KOPT-K1 (cell line): ENCODE data around the gene CDC16.

Experiments used
- H3K27ac ChIP-seq: fragments of 200-600 bp; sonication (generic); 2 replicates; pipeline ENCODE4 v1.5.1; 2016; ENCODE audit warnings: antibody characterized with exemption, mild to moderate bottlenecking, low read depth, low read length; ENCODE audit not compliant: poor library complexity, severe bottlenecking
- H3K36me3 ChIP-seq: fragments of 200-600 bp; sonication (generic); 2 replicates; pipeline ENCODE4 v1.5.1; 2017; ENCODE audit warnings: antibody characterized with exemption, mild to moderate bottlenecking, low read length, moderate library complexity; ENCODE audit not compliant: insufficient read depth
- H3K9me3 ChIP-seq: fragments of 200-600 bp; sonication (generic); 2 replicates; pipeline ENCODE4 v1.5.1; 2017; ENCODE audit warnings: antibody characterized with exemption, low read length, mild to moderate bottlenecking; ENCODE audit not compliant: insufficient read depth, poor library complexity, severe bottlenecking

Gene CDC16

DNA sequence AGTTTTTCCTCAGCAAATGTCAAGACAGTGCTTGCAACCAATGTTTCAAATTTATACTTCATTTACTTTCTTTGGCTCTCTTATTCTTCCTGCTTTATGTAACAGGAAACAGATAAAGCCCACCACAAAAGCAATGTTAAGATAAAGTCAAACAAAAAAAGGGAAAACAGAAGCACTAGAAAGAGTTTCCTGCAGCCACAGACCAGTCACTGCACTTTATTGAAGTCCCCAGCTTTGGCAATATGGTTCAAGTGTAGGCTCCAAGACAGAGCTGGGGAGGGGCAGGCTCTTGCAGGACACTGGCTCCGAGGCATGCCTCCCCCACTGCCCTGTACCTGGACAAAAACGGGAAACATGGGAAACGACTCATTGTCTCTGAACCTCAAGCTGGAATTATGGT is 15.3 kb upstream of the CDC16 start:
- no peaks in the 10 kb centered on the region for H3K36me3 ChIP-seq
- no peaks in the 10 kb centered on the region for H3K9me3 ChIP-seq
- H3K27ac ChIP-seq, result no peak overlapping the region

DNA sequence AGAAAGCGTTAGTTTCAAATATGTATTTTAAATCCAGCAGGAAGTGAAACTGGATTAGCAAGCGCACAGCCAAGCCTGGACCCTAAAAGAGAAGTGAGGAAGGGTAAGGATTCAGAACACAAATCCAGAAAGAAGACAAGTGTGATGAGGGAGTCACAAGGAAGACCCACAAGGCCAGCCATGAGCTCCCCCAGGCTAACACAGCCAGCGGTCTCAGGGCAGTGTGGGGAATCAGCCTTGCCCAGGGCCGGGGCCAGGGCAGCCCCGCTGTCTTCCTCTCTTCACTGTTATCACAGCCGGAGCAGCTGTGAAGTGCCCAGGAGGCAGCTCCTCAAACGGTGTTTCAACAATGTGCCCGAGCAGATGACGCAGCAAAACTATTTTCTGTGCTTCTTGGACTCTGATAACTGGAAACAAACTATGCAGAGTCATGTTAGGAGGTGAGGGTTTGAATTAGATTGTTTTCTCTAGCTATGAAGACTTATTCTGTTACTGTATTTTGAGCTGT is 12.2 kb upstream of the CDC16 start:
- Histone ChIP-seq H3K27ac (no peak overlapping the region), H3K9me3 (no peaks in the 10 kb centered on the region), H3K36me3 (no peaks in the 10 kb centered on the region)

DNA sequence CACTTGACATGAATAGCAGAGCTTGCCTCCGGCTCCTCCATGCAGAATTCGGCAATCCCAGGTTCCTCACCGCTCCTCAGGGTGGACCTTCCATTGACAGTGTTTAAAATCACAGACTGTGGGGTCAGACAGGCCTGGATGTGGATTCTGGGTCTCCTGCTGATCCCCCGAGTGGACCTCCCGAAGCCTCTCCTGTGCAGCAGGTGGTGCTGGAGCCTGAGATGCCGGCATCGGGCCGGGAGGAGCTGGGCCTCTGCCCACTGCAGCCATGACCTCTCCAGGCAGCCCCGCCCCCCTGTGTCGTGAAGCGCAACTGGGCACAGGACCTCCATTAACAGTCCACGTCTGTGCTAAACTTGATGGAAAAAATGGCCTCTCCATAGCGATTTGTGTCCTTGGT is 10.5 kb upstream of the CDC16 start:
- Histone ChIP-seq H3K27ac (no peak overlapping the region), H3K9me3 (no peaks in the 10 kb centered on the region), H3K36me3 (no peaks in the 10 kb centered on the region)

DNA sequence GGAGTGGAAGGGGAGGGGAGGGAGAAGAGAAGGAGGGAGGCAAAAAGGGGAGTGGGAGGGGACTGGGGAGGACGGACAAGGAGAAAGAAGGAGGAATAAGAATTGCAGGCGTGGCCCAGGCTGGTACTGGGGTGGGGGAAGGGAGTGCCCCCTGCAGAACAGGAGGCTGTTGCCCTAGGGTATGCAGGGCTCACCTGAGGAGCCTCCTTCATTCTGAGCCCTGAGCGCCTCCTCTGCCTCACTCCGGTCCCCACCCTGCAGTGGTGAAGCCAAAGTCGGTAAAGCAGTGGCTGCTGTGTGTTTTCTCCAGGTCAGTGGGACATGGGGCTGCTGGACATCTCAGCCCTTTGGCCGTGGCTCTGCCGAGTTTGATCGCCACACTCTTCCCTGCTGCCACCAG is 9.1 kb upstream of the CDC16 start:
- H3K9me3 ChIP-seq, result no peaks in the 10 kb centered on the region
- no peaks in the 10 kb centered on the region for H3K36me3 ChIP-seq
- H3K27ac ChIP-seq, result no peak overlapping the region

DNA sequence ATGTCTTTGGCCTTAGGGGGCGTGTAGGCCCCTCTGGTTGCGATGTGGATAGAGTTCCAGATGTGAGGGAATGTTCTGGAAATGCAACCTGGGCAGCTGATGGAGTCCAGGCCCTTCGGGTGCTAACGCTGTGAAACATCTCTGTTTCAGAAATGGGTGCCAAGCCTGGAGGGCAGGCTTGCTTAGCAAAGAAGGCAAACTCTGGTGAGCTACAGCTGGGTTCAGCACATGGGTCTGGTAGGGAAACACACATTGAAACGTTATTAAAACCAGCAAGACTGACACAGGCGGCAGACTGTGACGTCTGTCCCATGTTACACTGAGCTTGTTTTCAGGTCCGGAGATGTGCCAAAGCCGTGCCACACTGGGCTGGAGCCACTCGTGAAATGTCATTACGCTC is 8.6 kb upstream of the CDC16 start:
- H3K36me3 ChIP-seq, result no peaks in the 10 kb centered on the region
- no peak overlapping the region for H3K27ac ChIP-seq
- no peaks in the 10 kb centered on the region for H3K9me3 ChIP-seq

DNA sequence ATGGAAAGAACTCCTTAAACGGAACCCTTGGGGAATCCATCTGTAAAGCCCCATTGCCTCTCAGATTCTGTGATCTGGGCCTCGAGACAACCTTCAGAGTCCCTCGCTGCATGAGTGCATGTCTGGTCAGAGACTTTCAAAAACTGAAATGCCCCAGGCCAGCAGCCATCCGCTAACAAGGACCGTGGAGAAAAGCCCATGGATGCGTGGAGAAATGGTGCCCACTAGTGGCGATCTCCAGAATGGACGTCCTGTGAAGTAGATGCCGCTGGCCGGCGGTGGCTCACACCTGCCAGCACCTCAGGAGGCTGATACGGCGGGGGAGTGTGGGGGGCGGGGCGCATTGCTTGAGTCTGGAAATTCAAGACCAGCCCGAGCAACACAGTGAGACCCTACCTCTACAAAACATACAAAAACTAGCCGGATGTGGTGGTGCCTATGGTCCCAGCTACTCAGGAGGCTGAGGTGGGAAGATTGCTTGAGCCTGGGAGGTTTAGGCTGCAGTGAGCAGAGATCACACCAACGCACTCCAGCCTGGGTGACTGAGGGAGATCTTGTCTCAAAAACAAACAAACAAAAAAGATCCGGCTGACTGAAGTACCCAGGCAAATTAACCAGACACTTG is 7.9 kb upstream of the CDC16 start:
- Histone ChIP-seq H3K9me3 (no peaks in the 10 kb centered on the region), H3K36me3 (no peaks in the 10 kb centered on the region), H3K27ac (no peak overlapping the region)

DNA sequence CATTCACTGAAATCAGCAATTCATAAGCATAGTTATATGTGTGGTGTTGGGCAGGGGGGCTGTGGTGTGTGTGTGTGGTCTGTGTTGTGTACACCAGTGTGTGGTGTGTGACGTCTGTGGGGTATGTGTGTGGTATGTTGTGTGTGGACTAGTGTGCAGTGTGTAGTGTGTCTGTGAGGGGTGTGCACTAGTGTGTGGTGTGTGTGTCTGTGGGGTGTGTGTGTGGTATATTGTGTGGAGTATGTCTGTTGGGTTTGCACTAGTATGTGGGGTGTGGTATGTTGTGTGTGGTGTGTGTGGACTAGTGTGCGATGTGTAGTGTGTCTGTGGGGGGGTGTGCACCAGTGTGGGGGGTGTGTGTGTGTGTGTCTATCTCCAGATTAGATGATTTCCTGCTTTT is 7.2 kb upstream of the CDC16 start:
- H3K9me3 ChIP-seq, result no peaks in the 10 kb centered on the region
- H3K27ac ChIP-seq, result no peak overlapping the region
- H3K36me3 ChIP-seq, result no peaks in the 10 kb centered on the region

DNA sequence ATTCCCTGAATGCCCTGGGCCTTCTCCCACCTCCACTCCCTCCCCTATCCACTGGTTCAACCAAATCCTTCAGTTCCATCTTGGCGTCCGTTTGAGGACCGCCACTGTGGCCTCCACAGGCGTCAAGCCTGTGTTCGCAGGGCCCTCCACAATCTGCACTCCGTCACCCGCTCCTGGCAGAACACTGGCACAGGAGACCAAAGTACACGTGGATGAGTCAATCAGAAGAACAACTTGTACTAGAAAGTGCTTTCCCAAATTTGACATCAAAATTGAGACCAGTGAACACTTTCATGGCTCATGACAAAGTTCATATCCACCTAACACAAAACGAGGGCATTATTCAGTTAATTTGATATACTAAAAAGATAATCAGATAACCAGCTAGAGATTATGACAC is 6.5 kb upstream of the CDC16 start:
- Histone ChIP-seq H3K36me3 (no peaks in the 10 kb centered on the region), H3K27ac (no peak overlapping the region), H3K9me3 (no peaks in the 10 kb centered on the region)

DNA sequence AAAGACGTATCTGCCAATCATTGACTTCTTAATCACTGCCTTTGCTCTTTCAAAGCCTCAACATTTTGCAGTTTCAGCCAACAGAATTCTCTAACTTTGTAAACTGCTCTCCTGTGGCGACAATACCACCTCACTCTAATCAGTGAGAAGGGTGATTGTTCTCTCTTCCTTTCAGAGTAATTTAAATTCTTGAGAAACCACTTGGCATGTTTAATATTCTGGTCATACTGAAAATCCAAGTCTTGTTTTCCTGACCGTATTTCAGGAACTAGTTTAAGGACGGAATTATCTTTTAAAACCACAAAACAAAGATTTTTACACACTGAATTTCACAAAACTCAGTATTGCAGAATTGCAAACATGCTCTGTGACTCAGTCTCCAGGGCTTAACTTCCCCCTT is 5.2 kb upstream of the CDC16 start:
- Histone ChIP-seq H3K36me3 (no peaks in the 10 kb centered on the region), H3K27ac (no peak overlapping the region), H3K9me3 (no peaks in the 10 kb centered on the region)

DNA sequence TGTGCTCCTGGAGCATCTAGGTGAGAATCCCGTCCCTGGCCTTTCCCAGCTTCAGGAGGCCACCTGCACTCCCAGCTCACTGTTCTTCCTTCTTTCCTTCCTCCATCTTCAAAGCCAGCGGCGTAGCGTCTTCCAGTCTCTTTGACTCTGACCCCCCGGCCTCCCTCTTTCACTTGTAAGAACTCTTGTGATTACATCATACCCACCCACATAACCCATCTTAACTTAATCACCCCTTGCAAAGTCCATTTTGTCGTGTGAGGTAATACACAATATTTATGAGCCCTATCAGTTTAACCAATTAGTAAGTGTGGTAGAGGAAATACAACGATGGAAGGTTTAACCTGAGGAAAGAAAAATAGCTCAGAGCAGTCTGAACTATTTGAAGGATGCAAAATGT is 4.6 kb upstream of the CDC16 start:
- no peaks in the 10 kb centered on the region for H3K36me3 ChIP-seq
- no peak overlapping the region for H3K27ac ChIP-seq
- H3K9me3 ChIP-seq, result no peaks in the 10 kb centered on the region

DNA sequence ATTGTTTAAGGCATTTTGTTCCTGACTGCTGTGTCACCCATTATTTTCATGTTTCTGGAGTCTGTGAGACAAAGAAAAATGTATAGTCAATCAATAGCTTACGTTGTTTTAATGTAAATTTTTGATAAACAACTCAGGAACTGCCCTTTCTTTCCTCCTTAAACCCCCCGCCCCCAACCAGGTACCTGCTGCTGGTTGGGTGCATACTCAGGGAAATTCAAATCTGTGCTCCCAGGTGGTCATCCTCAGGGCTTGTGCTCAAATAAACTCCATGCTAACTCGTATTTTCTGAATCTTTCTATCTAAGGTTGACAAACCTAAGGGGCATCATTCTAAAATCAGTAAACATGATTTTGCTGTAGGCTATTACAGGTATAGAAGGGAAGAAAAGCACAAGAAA is 4.1 kb upstream of the CDC16 start:
- Histone ChIP-seq H3K9me3 (no peaks in the 10 kb centered on the region), H3K27ac (no peak overlapping the region), H3K36me3 (no peaks in the 10 kb centered on the region)

DNA sequence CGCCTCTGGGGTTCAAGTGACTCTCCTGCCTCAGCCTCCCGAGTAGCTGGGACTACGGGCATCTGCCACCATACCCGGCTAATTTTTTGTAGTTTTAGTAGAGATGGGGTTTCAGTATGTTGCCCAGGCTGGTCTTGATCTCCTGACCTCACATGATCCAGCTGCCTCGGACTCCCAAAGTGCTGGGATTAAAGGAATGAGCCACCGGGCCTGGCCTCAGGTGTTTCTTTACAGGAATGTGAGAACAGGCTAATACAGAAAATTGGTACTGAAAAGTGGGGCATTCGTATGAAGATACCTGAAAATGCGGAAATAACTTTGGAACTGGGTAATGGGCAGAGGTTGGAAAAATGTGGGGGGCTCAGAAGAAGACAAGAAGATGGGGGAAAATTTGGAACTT is 2.8 kb upstream of the CDC16 start:
- Histone ChIP-seq H3K9me3 (no peaks in the 10 kb centered on the region), H3K36me3 (peaks cover 4% of the 10 kb centered on the region), H3K27ac (no peak overlapping the region)

DNA sequence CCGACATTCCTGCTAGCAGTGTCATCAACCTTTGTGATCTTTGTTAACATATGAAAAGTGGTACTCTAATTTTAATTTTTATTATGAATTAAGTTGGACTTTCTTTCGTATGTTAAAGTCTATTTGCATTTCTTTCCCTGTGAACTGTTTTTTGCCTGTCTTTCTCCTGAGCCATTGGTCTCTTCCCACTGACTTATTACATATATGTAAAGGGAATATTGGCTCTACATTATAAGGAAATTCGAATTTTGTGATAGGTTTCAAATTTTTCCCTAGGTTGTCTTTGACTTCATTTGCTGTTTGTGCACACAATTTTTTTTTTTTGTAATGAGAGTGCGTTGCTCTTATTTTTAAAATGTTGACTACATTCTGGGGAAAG is 442 bp upstream of the CDC16 start:
- Histone ChIP-seq H3K36me3 (peaks cover 27% of the 10 kb centered on the region), H3K9me3 (no peaks in the 10 kb centered on the region), H3K27ac (peak overlapping the region; percentile 81)

DNA sequence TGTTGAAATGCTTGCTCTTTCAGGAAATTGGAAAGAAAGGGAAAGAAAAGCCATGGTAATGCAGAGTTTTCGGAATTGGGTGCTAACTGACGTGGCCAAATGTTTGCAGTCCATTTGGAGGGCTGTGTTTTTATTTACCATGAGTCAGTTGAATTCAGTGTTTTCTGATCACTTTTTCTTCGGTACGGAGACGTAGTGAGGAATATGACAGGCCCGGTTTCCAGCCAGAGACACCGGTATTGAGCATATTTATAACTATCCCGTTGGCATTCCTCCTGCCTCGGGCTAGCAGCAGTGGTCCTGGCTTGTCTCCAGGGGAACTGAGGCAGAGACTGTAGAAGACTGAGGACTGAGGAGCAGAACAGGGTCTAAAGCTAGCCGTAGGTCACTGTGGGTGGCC is 1.0 kb downstream of the CDC16 start:
- peak overlapping the region; percentile 81 for H3K27ac ChIP-seq
- no peaks in the 10 kb centered on the region for H3K9me3 ChIP-seq
- H3K36me3 ChIP-seq, result peaks cover 42% of the 10 kb centered on the region

DNA sequence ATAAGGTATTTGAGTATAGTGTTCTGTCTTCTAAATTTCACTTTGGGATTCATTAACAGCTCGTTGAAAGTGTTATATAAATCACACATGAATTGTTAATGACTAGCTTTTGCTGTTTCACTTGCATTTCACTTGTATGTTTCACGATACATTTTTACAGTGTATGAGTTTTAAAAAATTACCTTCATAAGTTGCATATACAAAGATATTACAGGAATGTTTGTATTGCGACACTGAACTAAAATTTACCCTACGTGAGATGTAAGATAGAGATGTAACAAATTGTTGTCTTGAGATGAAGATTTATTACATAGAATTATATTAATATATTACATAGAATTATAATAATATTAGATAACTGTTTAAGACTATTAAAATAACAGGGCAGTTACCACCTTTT is 1.5 kb downstream of the CDC16 start:
- Histone ChIP-seq H3K9me3 (no peaks in the 10 kb centered on the region), H3K36me3 (peaks cover 47% of the 10 kb centered on the region), H3K27ac (peak overlapping the region; percentile 81)

DNA sequence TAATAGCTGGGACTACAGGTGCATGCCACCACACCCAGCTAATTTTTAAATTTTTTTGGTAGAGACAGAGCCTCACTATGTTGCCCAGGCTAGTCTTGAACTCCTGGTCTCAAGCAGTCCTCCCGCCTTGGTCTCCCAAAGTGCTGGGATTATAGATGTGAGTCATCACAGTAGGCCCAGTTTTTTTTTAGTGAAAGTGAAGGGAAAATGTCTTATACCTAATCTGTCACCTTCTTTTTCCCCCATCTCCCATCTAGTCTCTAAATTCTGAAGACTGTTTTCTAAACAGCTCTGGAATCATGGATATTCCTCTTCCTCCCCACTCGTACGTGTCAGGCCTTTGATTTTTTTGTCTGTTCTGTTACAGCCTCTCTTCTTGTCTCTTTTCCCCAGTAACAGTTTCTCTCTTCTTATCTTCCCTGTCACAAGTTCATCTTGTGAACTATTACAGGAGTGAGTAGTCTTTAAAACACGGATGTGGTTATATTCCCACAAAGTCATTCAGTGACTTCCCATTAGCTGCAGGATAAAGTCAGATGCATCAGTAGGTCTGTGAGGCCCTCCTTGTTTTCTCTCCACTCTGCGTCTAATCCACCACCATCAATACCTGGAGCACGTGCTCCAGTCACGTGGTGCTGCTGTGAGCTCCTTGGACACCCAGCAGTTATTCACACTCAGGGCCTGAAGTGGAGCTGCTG is 2.9 kb downstream of the CDC16 start:
- Histone ChIP-seq H3K27ac (no peak overlapping the region), H3K9me3 (no peaks in the 10 kb centered on the region), H3K36me3 (peaks cover 60% of the 10 kb centered on the region)
